ENCODE results near the gene UGT2B11. TPM values are rescaled to one million over a fixed set of nuclear protein-coding genes. Genes with fewer than 3 reads are reported as not detected.
"Not testable (repeated sequence)": the region's sequence is repeated elsewhere in the genome, so short reads cannot be mapped to it uniquely, and the experiment has no call there.

Gene UGT2B11
- total RNA-seq, result not detected

- no peak for DNase-seq
Observed at GRCh38 chr4:69214716-69215115, at the start of gene UGT2B11. Gene UGT2B11 (minus strand): TSS chr4:69214748. CDS start chr4:69214722, 26 bp downstream.

GRCh38 chr4:69253147-69253772 lies 38.7 kb upstream of the UGT2B11 start:
- not testable (repeated sequence) for DNase-seq

DNA sequence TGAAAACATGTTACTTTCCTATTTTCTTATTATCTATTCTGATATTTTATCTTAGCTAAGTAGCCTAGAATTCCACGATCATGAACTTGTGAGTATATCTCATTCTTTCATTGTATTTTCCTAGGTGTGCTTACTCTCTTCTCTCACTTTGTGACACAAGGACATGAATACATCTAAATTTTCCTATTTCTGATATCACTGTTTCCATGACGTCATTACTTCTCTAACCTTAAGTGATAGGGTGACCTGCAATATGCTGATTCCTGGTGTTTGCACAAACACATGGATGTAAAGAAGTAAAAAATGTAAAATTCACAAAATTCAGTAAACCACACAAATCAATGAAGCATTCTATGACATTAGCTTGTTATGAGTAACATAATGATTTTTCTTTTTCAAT lies 36.3 kb upstream of the UGT2B11 start:
- not testable (repeated sequence) for DNase-seq

GRCh38 chr4:69242562-69243240 lies 28.2 kb upstream of the UGT2B11 start:
- DNase-seq, result not testable (repeated sequence)

DNA sequence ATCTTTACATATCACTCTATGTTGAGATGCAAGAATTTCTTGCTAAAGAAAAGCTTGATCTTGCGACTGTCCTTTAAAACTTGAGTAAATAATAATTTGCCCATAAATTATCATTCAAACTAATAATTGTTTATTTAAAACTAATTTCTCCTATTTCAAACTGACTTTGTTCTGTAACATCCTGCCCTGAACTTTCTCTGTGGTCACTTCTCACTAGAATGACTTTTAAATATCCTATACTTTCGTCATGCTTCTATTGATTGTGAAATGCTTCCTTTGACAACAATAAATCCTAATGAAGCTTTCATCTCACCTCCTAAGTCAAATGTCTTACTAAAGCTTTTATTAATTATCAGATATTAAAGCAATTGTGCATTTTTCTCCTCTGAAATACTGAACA lies 27.2 kb upstream of the UGT2B11 start:
- DNase-seq, result not testable (repeated sequence)

GRCh38 chr4:69240787-69241186 lies 26.2 kb upstream of the UGT2B11 start:
- DNase-seq, result not testable (repeated sequence)

DNA sequence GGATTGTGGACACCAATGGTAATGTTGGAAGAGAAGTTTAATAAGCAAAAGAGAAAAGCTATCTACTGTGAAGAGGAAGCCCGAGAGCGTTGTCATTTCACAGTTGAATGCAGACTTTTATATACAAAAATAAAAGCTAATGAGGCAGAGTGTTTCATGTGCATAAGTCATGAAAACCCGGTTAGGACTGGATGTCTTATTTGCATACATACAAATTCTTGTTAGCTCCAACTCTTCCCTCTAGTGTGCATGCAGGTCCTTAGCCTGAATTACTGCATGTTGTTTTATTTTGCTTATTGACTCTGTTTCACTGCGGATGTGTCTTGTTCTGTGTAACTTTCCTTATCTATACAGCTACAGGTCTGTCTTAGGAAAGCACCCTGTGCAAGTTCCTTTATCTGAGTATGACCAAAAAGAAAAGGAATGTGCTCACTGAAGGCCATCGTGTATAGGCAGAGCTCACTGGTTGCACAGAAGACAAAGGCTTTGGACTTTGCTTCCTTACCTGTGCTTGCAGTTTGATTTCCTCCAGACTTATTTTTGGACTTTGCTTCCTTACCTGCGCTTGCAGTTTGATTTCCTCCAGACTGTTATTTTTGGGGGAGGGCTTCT lies 25.1 kb upstream of the UGT2B11 start:
- DNase-seq, result no peak

DNA sequence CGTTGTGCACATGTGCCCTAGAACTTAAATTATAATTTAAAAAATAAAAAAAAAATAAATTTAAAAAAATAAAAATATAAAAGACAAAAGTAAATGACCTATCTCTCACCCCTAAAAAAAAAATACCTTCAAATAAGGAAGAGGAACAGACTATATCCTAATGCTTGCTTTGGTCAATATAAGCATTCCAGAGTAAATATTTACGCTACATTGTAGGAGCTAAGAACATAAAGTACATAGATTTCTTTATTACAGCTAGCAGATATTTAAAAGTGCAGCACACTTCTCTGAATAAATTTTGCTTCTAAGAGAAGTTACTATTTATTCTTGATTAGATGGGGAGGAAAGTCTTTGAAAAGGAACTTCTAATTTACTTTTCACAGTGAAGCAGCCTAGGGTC lies 24.5 kb upstream of the UGT2B11 start:
- DNase-seq, result no peak

- no peak for DNase-seq
Observed at GRCh38 chr4:69224891-69225290, 10.3 kb upstream of the UGT2B11 start.

DNA sequence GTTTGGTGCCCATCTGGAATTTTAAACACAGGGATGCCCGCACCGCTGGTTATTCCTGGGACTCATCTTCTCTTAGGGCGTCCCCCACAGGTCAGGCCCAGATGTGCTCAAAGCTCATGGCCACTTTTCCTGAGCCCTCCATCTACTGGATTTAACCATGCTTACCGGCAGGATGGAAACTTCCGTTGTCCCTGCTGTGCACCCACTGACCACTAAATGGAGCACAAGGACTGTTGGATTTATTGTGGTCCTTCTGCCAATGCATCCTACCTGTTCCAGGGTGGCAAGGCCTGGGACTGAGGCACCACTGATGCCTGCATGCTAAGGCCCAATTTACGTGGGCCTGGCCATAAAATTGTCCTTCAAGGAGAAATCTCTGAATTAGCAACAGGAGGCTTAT lies 8.7 kb upstream of the UGT2B11 start:
- DNase-seq, result not testable (repeated sequence)

GRCh38 chr4:69218491-69218890 lies 3.9 kb upstream of the UGT2B11 start:
- not testable (repeated sequence) for DNase-seq

DNA sequence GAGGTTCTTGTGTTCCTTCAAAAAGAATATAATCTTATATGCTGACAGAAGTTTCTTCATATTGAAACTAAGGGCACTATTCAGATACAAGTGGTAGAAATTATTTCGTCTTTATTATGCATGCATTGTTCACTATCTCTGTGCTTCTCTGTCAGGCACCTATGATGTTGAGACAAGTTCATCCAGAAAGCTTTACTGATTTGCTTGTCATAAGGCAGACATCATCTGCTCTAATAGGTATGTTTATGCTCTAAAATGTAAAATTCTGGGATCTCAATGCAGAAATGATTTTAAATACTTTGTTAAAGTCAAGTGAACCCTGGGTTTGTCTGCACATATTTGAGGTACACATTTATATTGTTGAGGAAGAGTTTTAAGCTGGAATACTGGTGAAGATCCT lies 3.6 kb downstream of the UGT2B11 start:
- DNase-seq, result no peak

- not testable (repeated sequence) for DNase-seq
Observed at GRCh38 chr4:69198506-69198905, 16.0 kb downstream of the UGT2B11 start.

GRCh38 chr4:69196209-69196965 lies 18.2 kb downstream of the UGT2B11 start:
- DNase-seq, result no peak

- no peak for DNase-seq
Observed at GRCh38 chr4:69194166-69194565, 20.4 kb downstream of the UGT2B11 start.

- not testable (repeated sequence) for DNase-seq
Observed at GRCh38 chr4:69191905-69192304, 22.6 kb downstream of the UGT2B11 start.

GRCh38 chr4:69190621-69191020 lies 23.9 kb downstream of the UGT2B11 start:
- DNase-seq, result not testable (repeated sequence)

DNA sequence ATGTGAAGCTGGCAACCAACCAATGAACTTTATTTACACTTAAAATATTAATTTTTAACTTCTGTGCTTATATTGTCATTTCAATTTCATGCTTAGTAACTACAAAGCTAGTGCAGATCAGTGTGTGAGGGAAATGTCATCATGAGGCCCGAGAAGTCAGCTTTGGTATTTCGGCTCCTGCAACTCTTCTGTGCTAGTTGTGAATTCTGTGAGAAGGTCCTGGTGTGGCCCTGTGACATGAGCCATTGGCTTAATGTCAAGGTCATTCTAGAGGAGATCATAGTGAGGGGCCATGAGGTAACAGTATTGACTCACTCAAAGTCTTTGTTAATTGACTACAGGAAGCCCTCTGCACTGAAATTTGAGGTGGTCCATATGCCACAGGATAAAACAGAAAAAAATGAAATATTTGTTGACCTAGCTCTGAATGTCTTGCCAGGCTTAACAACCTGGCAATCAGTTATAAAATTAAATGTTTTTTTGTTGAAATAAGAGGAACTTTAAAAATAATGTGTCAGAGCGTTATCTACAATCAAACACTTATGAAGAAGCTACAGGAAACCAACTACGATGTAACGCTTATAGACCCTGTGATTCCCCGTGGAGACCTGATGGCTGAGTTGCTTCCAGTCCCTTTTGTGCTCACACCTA lies 32.9 kb downstream of the UGT2B11 start:
- not testable (repeated sequence) for DNase-seq

- DNase-seq, result not testable (repeated sequence)
Observed at GRCh38 chr4:69179817-69180216, 34.7 kb downstream of the UGT2B11 start.

DNA sequence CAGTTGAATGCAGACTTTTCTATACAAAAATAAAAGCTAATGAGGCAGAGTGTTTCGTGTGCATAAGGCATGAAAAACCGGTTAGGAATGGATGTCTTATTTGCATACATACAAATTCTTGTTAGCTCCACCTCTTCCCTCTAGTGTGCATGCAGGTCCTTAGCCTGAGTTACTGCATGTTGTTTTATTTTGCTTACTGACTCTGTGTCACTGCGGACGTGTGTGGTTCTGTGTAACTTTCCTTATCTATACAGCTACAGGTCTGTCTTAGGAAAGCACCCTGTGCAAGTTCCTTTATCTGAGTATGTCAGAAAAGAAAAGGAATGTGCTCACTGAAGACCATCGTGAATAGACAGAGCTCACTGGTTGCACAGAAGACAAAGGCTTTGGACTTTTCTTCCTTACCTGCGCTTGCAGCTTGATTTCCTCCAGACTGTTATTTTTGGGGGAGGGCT lies 35.8 kb downstream of the UGT2B11 start:
- DNase-seq, result not testable (repeated sequence)

GRCh38 chr4:69170233-69171134 lies 44.1 kb downstream of the UGT2B11 start:
- not testable (repeated sequence) for DNase-seq

All from skin of body (tissue), 2 donors.